Forelimb muscle (tissue), 1 donor: ENCODE results near the gene FASTK. TPM values are rescaled to one million over a fixed set of nuclear protein-coding genes. Genes with fewer than 3 reads are reported as not detected.

Experiments
- DNase-seq: peaks from one replicate; pipeline ENCODE4 v3.0.0-alpha.2; 2013; ENCODE audit warnings: low read depth
- polyA plus RNA-seq: library from polyadenylated mRNA; unstranded; fragments of 120-200 nt; gene quantifications from one replicate; pipeline ENCODE4 v1.2.1, GENCODE V29; 2013; ENCODE audit not compliant: insufficient read length

The FASTK gene
- polyA plus RNA-seq, 1 donor, result 67.0 TPM

DNA sequence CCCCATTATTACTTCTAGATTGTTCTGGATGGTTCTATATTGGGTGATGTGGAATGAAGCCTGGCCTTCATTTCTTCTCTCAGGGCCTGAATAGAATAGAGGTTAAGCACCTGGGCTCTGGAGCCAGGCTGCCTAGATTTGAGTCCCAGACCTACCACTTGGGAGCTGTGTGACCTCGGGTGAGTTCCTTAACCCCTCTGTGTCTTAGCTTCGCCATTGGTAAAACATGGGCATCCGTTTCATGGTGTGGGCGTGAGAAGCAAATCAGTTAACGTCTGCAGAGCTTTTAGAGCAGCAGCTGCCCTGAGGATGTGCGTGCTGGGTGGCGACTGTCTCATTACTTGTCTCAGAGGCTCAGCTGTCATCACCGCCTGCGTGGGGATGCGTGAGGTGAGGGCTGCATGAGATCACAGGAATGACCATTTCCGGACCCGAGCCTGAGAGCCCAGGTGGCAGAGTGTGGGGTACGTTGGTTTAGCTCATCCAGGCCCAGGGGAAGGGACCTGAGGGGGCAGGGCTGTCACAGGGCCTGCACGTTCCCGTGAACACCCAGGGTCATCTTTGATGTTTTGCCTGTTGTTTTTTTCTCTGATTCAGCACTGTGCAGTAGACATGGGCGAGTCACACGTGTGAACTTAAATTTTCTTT is 15.3 kb upstream of the FASTK start:
- DNase-seq, result no peak

GRCh38 chr7:151095123-151095797 is 14.7 kb upstream of the FASTK start:
- DNase-seq, result no peak

- DNase-seq, result no peak
Measured at GRCh38 chr7:151094675-151095074, 14.1 kb upstream of the FASTK start.

DNA sequence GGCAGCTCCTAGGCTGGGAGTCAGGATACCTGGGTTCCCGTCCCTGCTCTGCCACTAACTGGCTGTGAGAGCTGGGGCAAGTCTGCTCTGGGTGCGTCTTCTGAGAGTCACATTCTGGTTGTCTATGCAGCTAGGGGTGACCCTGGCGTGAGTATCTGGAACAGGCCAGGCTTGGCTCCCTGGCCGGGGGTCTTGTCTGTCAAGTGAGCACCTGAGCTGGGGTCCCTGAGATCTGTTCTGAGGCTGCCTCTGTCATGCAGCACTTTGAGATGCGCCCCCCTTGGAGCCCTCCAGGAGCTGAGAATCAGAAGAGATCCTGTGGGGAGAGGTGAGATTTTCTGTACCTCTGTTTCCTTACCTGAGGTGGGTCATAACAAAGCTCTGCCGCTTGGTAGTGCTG is 13.1 kb upstream of the FASTK start:
- DNase-seq, result no peak

DNA sequence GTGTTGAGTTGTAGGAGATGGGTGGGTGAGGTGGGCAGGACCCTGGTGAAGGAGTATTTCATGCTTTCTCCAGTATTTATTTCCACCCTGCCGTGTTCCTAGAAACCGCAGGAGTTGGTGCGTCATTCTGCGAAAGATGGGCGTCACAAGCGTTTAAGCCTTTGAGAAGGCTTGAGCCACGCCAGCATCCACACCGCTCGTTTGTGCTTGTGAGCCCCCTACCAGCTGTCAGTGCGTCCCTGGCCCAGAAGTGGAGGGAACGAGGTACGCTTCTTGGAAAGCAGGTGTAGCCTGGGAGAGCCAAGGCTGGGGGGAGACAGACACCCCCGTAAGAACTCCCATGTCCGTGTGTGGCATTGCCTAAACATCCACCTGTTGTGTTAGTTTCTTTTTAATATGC is 11.4 kb upstream of the FASTK start:
- DNase-seq, result no peak

- no peak for DNase-seq
Measured at GRCh38 chr7:151091431-151091830, 10.8 kb upstream of the FASTK start.

- no peak for DNase-seq
Measured at GRCh38 chr7:151091003-151091402, 10.4 kb upstream of the FASTK start.

DNA sequence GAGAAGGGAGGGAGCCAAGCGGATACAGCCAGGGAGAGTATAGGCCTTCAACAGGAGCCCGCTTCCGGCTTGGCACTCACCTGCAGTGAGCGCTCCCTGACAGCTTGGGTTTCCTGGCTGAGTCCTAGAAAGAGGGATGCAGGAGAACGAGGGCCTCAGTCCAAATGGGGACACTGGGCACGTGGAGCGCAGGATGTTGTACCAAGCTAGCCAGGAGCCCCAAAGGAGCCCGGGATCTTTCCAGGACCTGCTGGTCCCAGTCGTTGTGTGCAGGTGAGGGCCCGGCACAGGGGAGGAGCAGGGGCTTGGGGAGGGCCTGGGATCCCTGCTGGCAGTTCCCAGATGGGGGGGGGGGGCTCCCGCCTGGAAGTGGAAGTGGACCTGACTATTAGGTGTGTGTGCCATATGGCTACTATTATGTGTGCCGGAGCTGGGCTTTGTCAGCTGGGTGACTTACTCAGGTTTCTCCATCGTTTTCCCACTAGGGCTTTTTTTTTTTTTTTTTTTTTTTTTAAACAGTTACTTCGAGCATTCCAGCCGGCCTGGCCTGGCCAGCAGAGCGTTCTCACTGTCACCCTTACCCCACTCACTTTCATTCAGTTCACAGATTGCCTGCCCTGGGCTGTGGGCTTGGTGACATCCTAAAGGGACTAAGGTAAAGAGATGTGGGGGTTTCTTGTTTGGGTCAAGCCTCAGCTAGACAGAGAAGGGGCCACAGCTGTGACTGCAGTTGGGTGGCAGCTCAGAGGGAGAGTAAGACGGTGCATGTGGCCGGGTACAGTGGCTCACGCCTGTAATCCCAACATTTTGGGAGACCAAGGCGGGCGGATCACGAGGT is 9.5 kb upstream of the FASTK start:
- no peak for DNase-seq

GRCh38 chr7:151088856-151089699 is 8.5 kb upstream of the FASTK start:
- no peak for DNase-seq

- no peak for DNase-seq
Measured at GRCh38 chr7:151088019-151088855, 7.6 kb upstream of the FASTK start.

- no peak for DNase-seq
Measured at GRCh38 chr7:151087245-151088018, 6.8 kb upstream of the FASTK start.

- no peak for DNase-seq
Measured at GRCh38 chr7:151086802-151087244, 6.2 kb upstream of the FASTK start.

DNA sequence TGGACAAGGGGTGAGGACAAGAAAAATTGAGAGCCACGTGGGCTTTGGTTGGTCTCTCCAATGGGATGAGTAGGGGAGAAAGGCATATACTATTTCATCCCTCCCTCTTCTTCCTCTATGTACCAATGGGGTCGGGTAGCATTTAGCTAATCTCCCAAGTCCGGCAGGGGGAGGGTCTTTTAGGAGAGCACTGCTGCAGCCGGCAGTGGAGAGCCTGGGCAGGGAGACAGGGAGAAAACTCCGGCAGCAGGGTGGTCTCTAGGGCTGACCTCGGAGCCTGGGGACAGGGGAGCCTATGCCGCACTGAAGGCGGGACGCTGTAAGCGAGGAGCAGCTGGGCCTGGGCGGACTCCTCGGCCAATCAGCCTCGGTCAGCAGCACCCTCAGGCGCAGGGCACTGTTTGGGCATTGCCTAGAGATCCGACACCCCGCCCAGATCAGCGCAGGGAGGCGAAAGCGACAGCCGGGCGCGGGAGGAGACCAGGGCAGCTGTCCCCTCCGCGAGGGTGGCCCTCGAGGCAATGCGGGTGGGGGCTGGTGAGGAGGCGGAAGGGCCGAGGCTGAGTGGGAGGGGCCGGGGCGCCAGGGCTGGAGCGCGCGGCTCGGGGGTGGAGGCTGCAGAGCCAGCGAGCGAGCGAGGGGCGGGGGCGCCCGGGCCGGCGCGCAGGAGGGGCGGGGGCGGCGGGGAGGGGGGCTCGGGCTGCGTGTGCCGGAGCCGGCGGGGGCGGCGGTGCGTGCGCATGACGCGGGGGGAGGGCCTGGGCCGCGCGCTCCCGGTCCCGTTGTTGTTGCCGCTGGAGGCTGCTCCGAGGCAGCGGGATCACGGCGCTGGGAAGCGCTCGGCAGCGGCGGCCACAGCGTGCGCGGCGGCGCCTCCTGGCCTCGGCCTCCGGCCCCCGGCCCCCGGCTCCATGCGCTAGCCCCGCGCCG is 5.3 kb upstream of the FASTK start, which contains the start of gene AGAP3:
Gene AGAP3 (plus strand): TSS at position 785 of the 930 bp plus-strand sequence. CDS start 267 bp downstream, outside the sequence.
- DNase-seq, result no peak

DNA sequence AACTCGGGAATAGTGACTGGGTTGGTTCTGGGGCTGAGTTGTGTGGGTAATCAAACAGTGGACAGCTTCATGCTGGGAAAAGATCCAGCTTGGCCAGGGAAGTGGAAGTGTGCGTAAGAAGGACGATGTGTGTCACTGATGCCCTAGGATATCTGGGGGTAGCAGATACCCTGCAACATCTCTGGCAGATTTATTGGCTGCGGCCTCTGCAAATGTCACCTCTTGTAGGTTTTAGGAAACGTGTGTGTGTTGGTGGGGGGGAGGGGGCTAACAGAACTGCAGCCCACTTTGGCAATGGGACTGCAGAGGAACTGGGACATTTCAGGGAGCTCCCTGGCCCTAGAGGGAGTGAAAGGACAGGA is 4.7 kb upstream of the FASTK start:
- DNase-seq, result no peak

DNA sequence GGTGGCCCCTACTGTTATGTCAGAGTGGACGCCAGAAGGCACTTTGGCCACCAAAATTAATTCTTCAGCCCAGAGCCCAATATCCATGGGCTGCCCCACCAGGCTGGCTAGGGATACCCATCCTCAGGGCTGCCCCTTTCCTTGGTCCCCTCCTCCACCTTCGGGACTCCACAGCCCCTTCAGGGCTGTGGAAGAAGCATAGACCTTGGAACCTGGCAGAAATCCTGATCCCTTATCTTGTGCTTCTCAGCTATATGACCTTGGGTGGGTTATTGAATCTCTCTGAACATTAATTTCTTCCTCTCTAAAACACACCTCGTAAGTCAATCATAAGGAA is 3.2 kb upstream of the FASTK start:
- no peak for DNase-seq

GRCh38 chr7:151083071-151083823 is 2.6 kb upstream of the FASTK start, which contains the start of gene TMUB1:
TSS of gene TMUB1 (minus strand) at chr7:151083493. CDS start at chr7:151082563, 930 bp downstream.
- DNase-seq, result no peak

- DNase-seq, result no peak
Measured at GRCh38 chr7:151082141-151083070, 1.8 kb upstream of the FASTK start.
